ENCODE data around the gene CSNK2A1.
"Not testable (repeated sequence)": the region's sequence is repeated elsewhere in the genome, so short reads cannot be mapped to it uniquely, and the experiment has no call there.

Gene CSNK2A1

GRCh38 chr20:531608-532007 lies 12.0 kb downstream of the CSNK2A1 start:
- no peak for DNase-seq

DNA sequence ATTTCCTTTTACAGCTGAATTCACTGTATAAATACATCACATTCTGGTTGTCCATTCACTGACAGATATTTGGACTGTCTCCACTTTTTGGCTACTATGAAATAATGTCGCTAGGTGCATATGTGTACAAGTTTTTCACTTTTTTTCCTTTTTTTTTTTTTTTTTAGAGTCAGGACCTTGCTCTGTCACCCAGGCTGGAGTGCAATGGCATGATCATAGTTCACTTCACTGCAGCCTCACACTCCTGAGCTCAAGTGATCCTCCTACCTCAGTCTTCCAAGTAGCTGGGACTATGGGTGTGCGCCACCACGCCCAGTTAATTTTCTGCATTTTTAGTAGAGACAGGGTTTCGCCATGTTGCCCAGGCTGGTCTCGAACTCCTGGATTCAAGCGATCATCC lies 13.3 kb downstream of the CSNK2A1 start:
- DNase-seq, result no peak

DNA sequence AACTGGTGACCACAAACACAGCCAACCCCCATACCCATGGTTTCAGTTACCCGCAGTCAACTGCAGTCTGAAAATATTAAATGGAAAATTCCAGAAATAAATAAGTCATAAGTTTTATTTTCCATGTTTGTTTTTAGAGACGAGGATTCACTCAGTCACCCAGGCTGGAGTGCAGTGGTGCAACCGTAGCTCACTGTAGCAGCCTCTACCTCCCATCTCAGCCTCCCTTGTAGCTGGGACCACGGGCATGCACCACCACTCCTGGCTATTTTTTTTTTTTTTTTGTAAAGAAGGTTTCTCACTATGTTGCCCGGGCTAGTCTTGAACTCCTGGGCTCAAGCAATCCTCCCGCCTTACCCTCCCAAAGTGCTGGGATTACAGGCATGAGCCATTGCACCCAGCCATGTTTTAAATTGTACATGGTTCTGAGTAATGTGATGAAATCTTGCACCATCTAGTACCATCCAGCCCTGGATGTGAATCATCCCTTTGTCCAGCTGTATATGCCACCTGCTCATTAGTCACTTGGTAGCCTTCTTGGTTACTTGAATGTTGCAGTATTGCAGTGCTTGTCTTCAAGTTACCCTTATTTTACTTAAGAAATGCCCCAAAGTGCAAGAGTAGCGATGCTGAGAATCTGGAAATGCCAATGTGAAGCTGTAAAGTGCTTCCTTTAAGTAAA lies 14.5 kb downstream of the CSNK2A1 start:
- DNase-seq, result no peak

- DNase-seq, result no peak
Observed at GRCh38 chr20:527571-527886, 16.1 kb downstream of the CSNK2A1 start.

GRCh38 chr20:521860-522259 lies 21.7 kb downstream of the CSNK2A1 start:
- no peak for DNase-seq

- no peak for DNase-seq
Observed at GRCh38 chr20:519999-520398, 23.6 kb downstream of the CSNK2A1 start.

GRCh38 chr20:517221-517620 lies 26.4 kb downstream of the CSNK2A1 start:
- no peak for DNase-seq

- no peak for DNase-seq
Observed at GRCh38 chr20:516799-517198, 26.8 kb downstream of the CSNK2A1 start.

DNA sequence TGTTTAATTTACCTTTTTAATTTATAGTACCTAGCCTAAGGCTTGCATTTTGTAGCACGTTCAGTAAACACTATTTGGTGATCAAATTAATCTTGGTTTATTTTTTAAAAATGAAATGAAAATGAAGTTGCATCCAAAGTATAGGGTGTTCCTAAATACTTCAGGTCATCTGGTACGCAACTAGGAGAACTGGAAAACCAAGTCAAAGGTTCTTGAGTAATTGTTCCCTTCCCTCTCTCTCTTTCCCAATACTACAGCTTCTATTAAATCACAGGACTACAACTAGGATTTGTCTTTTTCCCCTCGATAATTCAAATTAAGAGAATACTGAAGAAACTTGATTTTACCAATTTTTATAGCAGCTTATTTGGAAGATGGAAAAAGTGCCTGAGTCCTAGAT lies 27.9 kb downstream of the CSNK2A1 start:
- no peak for DNase-seq

DNA sequence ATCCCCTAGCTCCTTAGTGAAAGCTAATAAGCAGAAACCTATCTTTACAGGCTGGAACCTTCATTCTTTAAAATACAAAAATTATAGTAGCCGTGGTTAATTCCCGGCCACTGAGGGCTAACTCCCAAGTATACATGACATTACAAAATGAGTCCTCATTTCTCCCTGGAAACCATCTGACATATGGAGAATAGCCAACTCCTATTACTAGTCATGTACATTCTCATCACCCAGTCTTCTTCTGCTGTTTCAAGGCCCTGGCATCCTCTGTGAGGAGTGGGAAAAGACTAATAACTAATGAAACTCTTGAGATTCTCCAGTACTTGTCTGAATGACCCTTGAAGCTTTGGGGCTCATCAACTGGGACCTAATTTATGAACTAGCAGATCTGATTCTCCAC lies 30.2 kb downstream of the CSNK2A1 start:
- DNase-seq, result no peak

DNA sequence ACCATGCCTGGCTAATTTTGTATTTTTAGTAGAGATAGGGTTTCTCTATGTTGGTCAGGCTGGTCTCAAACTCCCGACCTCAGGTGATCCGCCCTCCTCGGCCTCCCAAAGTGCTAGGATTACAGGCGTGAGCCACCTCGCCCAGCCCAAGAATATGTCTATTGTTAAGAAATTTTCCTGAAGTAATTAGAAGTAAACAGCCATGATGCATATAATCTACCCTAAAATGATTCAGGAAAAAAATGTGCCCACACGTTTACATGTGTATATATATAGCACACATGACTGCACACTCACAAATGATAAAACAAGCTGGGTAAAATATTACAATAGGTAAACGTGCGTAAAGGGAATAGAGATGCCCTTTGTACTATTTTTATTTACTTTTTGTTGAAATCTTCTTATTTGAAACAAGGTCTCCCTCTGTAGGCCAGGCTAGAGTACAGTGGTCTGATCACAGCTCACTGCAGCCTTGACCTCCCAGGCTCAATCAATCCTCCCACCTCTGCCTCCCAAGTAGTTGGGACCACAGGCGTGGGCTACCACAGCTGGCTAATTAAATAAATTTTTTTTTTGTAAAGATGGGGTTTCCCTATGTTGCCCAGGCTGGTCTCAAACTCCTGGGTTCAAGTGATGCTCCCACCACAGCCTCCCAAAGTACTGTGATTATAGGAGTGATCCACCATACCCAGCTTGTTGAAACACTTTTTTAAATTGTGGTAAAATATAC lies 33.1 kb downstream of the CSNK2A1 start:
- not testable (repeated sequence) for DNase-seq

DNA sequence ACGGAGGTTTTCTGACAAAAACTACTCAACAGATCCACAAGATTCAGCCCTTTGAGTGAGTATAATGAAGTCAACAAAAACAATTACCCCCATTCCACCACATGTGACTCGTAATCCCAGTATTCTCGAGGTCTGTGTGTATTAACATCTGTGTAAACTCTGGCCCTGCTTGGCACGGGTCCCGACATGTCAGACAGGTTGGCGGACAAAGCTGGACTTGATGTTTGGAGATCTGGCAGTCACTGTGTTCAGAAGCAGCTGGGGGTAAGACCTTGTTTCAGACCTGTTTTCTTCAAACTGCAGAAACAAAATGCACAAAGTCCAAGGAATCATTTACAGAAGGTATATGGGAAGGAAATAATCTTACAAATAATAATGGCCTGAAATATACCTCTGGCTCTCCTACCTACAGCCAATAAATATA lies 35.2 kb downstream of the CSNK2A1 start:
- DNase-seq, result not testable (repeated sequence)

GRCh38 chr20:507761-508332 lies 35.7 kb downstream of the CSNK2A1 start:
- DNase-seq, result no peak

DNA sequence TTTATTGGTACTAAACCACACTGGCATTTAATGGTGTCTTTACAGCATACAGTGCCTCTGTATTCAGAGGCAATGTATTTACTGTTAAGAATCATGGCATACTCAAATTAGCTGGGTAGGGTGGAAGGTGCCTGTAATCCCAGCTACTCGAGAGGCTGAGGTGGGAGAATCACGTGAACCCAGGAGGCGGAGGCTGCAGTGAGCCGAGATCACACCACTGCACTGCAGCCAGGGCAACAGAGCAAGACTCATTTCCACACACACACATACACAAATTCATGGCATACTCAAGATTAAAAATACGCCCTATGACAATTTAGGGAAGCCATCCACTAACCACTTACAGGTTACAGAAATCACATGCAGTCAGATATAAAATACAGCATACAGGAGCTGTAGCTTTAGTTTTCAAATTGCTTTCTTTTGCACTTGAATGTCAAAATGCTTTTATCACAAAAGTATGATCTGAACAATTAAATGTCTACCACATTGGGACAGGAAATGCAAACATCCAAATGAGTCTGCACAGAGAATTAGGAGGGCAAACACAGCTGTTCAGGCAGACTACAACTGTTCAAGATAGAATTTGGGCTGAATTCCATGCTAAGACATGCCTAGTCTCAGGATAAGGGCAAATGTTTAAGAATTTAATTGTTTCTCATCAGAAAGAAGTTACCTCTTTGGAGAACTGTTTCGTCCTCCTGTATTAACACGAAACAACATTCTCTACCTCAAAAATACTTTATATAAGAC lies 36.4 kb downstream of the CSNK2A1 start:
- no peak for DNase-seq

DNA sequence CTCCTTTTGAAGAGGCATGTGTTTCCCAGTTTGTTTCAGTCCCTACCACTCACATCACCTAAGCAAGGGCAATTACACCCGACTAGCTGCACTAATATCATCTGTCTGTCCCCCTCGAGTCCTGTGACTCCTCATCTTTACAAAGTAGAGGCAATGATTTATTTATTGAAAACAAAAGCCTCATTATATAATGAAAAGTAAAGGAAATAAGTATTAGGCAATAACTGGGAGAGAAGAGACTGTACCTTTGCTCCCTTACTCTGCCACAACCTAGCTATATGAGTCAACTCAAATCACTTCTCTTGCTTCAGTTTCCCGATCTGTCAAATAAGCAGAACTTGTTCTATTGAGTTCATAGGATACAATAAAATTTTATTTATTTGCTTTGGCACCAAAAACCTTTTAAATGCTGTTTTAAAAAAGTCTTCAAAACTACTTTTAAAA lies 38.9 kb downstream of the CSNK2A1 start:
- DNase-seq, result no peak

DNA sequence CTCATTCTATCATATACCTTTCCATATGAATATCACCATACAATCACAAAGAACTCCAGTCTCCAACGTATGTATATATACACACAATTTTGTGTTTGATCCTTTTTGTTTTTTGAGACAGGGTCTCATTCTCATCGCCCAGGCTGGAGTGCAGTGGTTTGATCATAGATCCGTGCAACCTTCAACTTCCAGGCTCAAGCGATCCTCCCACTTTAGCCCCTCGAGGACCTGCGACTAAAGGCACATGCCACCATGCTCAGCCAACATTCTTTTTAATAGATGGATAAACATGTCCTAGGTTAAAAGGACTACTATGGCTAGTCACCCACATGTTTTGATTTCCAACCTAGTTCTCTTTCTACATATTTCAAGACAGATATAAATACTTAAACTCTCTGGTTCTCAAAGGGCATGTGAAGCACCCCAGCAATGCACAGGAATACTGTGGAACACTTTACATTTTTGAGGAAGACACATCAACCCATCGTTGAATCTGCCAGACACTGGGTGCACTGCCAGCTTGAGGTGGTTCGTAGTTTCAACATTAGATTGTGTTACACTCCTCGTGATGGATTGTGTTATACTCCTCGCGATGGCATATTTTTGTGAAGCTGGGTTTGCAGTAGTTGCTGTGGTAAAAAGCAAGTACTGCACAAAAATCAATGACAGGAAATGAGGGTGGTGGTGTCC lies 40.4 kb downstream of the CSNK2A1 start:
- DNase-seq, result no peak

DNA sequence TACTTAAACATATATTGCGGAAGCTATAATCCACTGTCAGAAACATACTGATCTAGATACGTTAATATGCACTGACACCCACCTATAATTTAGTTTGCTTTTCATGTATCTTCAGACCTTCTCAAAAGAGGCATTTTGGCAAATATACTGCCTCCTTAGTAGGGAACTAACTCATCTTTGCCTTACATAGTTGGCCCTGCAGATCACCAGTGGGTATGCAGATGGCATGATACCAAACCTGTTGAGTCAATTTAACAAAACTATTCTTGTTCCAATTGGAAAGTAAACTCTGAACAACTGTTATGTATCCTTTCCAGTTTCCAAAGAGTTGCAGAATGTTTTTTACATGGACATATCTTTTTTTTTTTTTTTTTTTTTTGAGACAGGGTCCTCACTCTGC lies 45.6 kb downstream of the CSNK2A1 start:
- no peak for DNase-seq

- no peak for DNase-seq
Observed at GRCh38 chr20:496126-496696, 47.4 kb downstream of the CSNK2A1 start.

- no peak for DNase-seq
Observed at GRCh38 chr20:492159-492558, 51.4 kb downstream of the CSNK2A1 start.

DNA sequence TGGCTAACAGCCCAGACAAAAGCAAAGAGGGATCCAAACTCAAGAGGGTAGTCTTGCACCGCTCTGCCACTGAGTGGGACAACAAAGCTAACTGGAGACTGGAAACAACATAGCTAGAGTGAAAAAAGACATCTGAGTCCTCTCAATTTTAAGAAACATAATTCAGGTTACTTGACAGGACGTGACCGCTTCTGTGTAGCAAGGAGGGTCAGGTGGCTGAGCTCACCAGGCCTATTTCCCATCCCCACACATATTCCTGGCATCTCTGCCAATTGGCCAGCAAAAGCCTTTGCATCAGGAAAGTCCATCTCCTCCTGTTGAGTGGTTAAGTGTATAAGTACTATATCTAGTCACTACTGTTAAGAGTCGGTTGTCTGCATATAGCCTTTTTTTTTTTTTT lies 55.9 kb downstream of the CSNK2A1 start:
- no peak for DNase-seq

DNA sequence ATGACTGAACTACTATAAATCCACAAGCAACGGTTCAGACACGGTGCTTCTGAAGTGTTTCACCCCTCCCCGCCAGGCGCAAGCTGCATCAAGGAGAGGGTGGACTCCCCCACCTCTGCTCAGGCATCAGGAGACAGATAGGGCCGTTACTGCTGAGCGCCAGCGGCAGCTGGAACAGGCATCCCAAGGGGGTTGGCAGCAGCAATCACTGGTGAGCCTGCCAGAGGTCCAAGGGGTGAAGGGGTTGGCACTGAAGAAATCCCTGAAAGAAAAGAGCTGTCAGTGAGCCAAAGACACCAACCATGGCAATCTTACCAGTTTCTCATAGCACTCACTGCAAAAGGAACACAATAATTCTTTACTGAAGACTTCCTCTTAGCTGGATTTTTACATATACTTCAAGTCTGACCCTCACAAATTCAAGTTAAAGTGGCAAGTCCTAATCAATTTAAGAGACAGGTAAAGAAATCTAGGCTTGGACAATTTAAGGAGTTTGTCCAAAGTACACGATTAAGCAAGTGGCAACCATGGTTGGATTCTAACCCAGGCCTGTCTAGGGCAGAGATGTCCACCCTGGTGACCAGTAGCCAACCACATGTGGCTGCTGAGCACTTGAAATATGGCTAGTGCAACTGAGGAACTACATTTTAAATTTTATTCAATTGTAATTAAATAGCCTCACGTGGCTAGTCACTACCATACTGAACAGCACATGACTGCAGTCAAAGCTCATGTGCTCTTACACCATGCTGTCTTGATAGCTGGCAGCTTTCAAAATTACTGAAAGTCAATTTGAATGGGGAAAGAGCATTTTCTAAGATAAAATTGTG lies 59.6 kb downstream of the CSNK2A1 start:
- DNase-seq, result no peak

DNA sequence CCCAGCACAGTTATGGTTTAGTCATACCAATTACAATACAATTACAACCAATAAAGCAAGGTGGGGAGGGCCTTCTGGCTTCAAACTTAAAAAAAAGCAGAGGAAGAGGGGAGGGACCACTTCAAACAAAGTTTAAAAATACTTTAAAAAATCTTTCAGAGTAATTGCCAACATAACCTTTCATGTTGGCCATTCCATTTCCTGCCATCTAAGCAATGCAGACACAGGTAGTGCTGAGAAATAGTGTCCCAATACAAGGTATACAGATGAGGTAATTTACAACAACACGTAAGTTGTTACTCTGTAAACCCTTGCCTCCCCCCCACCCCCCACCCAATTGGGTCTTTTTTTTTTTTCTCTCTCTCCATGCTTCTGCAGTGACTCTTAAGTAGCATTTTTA lies 62.4 kb downstream of the CSNK2A1 start:
- DNase-seq, result no peak

Measured in NCI-H1436 treated with DMSO at 0.1 percent for 48 hours (cell line).